Vagina (tissue), 2 donors: Measurements from ENCODE around the gene SRRM4.
"Not testable (repeated sequence)": the region's sequence is repeated elsewhere in the genome, so short reads cannot be mapped to it uniquely, and the experiment has no call there.

Source experiments
- POLR2A ChIP-seq, 2 donors: fragments of 450-650 bp; IDR thresholded peaks; one replicate each; pipeline ENCODE4 v1.6.1; 2017; ENCODE audit warnings: antibody characterized with exemption in 2 of 2, mild to moderate bottlenecking in 2 of 2, moderate library complexity in 2 of 2
- POLR2AphosphoS5 ChIP-seq, 2 donors: sonication (generic); formaldehyde crosslinking; IDR thresholded peaks; one replicate each; pipeline ENCODE4 v1.9.0; 2017; ENCODE audit warnings: antibody characterized with exemption in 2 of 2, mild to moderate bottlenecking in 2 of 2, low read depth in 1 of 2; ENCODE audit not compliant: insufficient read depth in 1 of 2
- TF ChIP-seq, protein P1 (sequence below), 3 experiments: fragments of 450-650 bp in 2 of 3; fragments of 200-600 bp in 1 of 3; sonication (generic) in 1 of 3; IDR thresholded peaks; one replicate each; pipeline ENCODE4 v1.5.1; 2017 to 2019; ENCODE audit warnings: antibody characterized with exemption in 3 of 3, mild to moderate bottlenecking in 2 of 3, moderate library complexity in 2 of 3

GRCh38 chr12:119104969-119105368, 123.6 kb downstream of the SRRM4 start:
- not testable (repeated sequence) for TF ChIP-seq POLR2A (IDR thresholded peaks at IDR 0.05); POLR2AphosphoS5 (IDR thresholded peaks at IDR 0.05; ENCODE audit: insufficient read depth in 1 of 2, low read depth in 1 of 2)
- TF ChIP-seq, protein P1, sequence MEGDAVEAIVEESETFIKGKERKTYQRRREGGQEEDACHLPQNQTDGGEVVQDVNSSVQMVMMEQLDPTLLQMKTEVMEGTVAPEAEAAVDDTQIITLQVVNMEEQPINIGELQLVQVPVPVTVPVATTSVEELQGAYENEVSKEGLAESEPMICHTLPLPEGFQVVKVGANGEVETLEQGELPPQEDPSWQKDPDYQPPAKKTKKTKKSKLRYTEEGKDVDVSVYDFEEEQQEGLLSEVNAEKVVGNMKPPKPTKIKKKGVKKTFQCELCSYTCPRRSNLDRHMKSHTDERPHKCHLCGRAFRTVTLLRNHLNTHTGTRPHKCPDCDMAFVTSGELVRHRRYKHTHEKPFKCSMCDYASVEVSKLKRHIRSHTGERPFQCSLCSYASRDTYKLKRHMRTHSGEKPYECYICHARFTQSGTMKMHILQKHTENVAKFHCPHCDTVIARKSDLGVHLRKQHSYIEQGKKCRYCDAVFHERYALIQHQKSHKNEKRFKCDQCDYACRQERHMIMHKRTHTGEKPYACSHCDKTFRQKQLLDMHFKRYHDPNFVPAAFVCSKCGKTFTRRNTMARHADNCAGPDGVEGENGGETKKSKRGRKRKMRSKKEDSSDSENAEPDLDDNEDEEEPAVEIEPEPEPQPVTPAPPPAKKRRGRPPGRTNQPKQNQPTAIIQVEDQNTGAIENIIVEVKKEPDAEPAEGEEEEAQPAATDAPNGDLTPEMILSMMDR (IDR thresholded peaks at IDR 0.05): not testable (repeated sequence)
